ENCODE results near the gene GSG1L. TPM values are rescaled to one million over a fixed set of nuclear protein-coding genes. Genes with fewer than 3 reads are reported as not detected.

Gene GSG1L
- total and polyA plus RNA-seq, 2 experiments from 2014 or later: not detected

- 88% methylated on average over 8 of the region's 8 CpGs for WGBS (ENCODE audit: low lambda C conversion rate, missing lambda C conversion rate)
- Histone ChIP-seq H3K4me2 (no peak overlapping the region), H4K20me1 (ENCODE audit: insufficient read depth, poor library complexity, severe bottlenecking) (no peaks in the 10 kb centered on the region), H3K4me1 (ENCODE audit: insufficient read depth) (no peaks in the 10 kb centered on the region), H3K9me2 (replicated peaks; ENCODE audit: insufficient read depth) (no peaks in the 10 kb centered on the region), H3K36me3 (replicated peaks; ENCODE audit: insufficient read depth, low read depth) (no peaks in the 10 kb centered on the region), H3K9me3 (ENCODE audit: low read depth) (no peaks in the 10 kb centered on the region), H3K27me3 (no peaks in the 10 kb centered on the region), H3K27ac (no peak overlapping the region), H3K79me2 (no peaks in the 10 kb centered on the region), H3K4me3 (no peak overlapping the region), H2AFZ (no peak overlapping the region)
- no peak for TF ChIP-seq EZH2 (IDR thresholded peaks at IDR 0.05; ENCODE audit: borderline replicate concordance)
- TF ChIP-seq, protein P1, sequence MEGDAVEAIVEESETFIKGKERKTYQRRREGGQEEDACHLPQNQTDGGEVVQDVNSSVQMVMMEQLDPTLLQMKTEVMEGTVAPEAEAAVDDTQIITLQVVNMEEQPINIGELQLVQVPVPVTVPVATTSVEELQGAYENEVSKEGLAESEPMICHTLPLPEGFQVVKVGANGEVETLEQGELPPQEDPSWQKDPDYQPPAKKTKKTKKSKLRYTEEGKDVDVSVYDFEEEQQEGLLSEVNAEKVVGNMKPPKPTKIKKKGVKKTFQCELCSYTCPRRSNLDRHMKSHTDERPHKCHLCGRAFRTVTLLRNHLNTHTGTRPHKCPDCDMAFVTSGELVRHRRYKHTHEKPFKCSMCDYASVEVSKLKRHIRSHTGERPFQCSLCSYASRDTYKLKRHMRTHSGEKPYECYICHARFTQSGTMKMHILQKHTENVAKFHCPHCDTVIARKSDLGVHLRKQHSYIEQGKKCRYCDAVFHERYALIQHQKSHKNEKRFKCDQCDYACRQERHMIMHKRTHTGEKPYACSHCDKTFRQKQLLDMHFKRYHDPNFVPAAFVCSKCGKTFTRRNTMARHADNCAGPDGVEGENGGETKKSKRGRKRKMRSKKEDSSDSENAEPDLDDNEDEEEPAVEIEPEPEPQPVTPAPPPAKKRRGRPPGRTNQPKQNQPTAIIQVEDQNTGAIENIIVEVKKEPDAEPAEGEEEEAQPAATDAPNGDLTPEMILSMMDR (IDR thresholded peaks at IDR 0.05; ENCODE audit: poor library complexity): no peak
- TF ChIP-seq EZH2phosphoT487 (IDR thresholded peaks at IDR 0.05; ENCODE audit: low read depth, severe bottlenecking, unreplicated experiment): no peak
- no peak for DNase-seq (ENCODE audit: low spot score)
Measured at GRCh38 chr16:28087140-28087660, 23.7 kb upstream of the GSG1L start.

DNA sequence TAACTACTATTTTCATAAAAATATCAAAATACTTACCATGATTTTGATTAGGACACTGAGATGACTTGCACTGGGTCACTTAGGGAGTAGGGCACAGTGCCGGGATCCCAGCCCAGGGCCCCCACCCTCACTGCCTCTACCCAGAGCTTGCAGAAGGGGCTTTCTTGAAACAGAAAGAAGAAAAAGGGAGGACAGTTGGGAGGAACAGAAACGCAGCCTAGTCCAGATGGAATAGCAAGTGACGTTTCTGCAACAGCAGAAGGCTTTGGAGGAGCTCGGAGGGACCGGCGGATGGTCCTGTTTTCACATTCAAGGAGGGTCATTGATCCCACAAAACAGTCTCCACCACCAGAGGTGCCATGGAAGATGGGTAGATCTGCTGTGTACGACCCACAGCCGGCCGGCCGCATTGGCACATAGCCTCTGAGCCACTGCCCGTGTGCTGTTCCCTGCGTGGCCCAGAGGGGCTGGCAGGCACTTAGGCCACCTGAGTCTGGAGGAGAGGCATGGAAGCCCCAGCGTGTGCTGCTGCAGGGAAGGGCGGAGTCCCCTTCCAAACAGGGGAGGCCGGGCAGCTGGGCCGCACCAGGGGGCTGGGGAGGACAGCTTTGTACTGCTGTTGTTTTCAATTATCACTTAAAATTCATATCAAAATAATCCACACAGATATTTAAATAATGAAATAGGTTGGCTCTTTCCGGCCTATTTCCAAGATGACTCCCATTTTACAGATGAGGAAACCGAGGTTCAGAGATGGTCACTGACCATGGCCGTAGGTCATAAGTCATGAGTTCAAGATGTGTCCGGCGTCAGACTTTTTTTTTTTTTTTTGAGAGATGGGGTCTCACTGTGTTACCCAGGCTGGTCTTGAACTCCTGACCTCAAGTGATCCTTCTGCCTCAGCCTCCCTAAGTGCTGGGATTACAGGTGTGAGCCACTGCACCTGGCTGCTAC lies 22.9 kb upstream of the GSG1L start:
- H3K4me2 ChIP-seq: no peak overlapping the region
- no peaks in the 10 kb centered on the region for H3K9me2 ChIP-seq (replicated peaks; ENCODE audit: insufficient read depth)
- TF ChIP-seq EZH2 (IDR thresholded peaks at IDR 0.05; ENCODE audit: borderline replicate concordance): no peak
- TF ChIP-seq EZH2phosphoT487 (IDR thresholded peaks at IDR 0.05; ENCODE audit: low read depth, severe bottlenecking, unreplicated experiment): no peak
- TF ChIP-seq, protein P1 (IDR thresholded peaks at IDR 0.05; ENCODE audit: poor library complexity): no peak
- WGBS (ENCODE audit: low lambda C conversion rate, missing lambda C conversion rate): 95% methylated on average over 21 of the region's 21 CpGs
- no peaks in the 10 kb centered on the region for H4K20me1 ChIP-seq (ENCODE audit: insufficient read depth, poor library complexity, severe bottlenecking)
- DNase-seq (ENCODE audit: low spot score): no peak
- no peaks in the 10 kb centered on the region for H3K27me3 ChIP-seq
- H3K9me3 ChIP-seq (ENCODE audit: low read depth): no peaks in the 10 kb centered on the region
- H2AFZ ChIP-seq: no peak overlapping the region
- H3K36me3 ChIP-seq (replicated peaks; ENCODE audit: insufficient read depth, low read depth): no peaks in the 10 kb centered on the region
- no peak overlapping the region for H3K27ac ChIP-seq
- no peaks in the 10 kb centered on the region for H3K4me1 ChIP-seq (ENCODE audit: insufficient read depth)
- no peaks in the 10 kb centered on the region for H3K79me2 ChIP-seq
- no peak overlapping the region for H3K4me3 ChIP-seq

DNA sequence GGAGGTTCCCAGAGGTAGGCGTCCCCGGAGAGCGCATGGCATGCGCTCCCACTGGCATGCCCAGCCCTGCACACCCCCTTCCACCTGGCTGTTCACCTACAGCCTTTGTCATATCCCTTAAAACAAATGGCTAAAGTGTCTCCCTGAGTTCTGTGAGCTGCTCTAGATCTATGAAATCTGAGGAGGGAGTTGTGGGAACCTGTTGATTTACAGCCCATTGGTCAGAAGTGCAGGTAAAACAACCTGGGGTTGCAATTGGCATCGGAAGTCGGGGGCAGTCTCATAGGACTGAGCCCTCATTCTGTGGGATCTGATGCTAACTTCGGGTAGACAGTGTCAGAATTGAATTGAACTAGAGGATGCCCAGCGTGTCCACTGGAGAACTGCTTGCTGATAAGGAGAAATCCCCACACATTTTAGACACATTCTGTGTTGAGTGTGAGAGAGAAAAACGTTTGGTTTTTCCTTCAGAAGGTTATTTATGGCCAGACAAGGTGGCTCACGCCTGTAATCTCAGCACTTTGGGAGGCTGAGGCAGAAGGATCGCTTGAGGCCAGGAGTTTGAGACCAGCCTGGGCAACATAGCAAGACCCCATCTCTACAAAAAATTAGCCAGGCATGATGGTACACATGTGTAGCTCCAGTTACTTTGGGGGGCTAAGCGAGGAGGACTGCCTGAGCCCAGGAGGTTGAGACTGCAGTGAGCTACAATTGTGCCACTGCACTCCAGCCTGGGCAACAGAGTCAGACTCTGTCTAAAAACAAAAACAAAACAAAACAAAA lies 22.1 kb upstream of the GSG1L start:
- H2AFZ ChIP-seq: no peak overlapping the region

More for the DNA sequence above, 22.1 kb upstream of the GSG1L start:
- H3K36me3 ChIP-seq (replicated peaks; ENCODE audit: insufficient read depth, low read depth): no peaks in the 10 kb centered on the region
- 84% methylated on average over 12 of the region's 12 CpGs for WGBS (ENCODE audit: low lambda C conversion rate, missing lambda C conversion rate)
- TF ChIP-seq, protein P1 (IDR thresholded peaks at IDR 0.05; ENCODE audit: poor library complexity): no peak
- TF ChIP-seq EZH2 (IDR thresholded peaks at IDR 0.05; ENCODE audit: borderline replicate concordance) (no peak), EZH2phosphoT487 (IDR thresholded peaks at IDR 0.05; ENCODE audit: low read depth, severe bottlenecking, unreplicated experiment) (no peak)
- H3K4me3 ChIP-seq: no peak overlapping the region
- no peak overlapping the region for H3K4me2 ChIP-seq
- H3K27me3 ChIP-seq: no peaks in the 10 kb centered on the region
- no peaks in the 10 kb centered on the region for H3K9me3 ChIP-seq (ENCODE audit: low read depth)
- H4K20me1 ChIP-seq (ENCODE audit: insufficient read depth, poor library complexity, severe bottlenecking): no peaks in the 10 kb centered on the region
- H3K9me2 ChIP-seq (replicated peaks; ENCODE audit: insufficient read depth): no peaks in the 10 kb centered on the region
- no peak for DNase-seq (ENCODE audit: low spot score)
- H3K79me2 ChIP-seq: no peaks in the 10 kb centered on the region
- no peak overlapping the region for H3K27ac ChIP-seq
- H3K4me1 ChIP-seq (ENCODE audit: insufficient read depth): no peaks in the 10 kb centered on the region
